Measurements from ENCODE around the gene GOPC.

GRCh38 chr6:117573006-117573680, 29.2 kb downstream of the GOPC start:
- TF ChIP-seq, protein P1, sequence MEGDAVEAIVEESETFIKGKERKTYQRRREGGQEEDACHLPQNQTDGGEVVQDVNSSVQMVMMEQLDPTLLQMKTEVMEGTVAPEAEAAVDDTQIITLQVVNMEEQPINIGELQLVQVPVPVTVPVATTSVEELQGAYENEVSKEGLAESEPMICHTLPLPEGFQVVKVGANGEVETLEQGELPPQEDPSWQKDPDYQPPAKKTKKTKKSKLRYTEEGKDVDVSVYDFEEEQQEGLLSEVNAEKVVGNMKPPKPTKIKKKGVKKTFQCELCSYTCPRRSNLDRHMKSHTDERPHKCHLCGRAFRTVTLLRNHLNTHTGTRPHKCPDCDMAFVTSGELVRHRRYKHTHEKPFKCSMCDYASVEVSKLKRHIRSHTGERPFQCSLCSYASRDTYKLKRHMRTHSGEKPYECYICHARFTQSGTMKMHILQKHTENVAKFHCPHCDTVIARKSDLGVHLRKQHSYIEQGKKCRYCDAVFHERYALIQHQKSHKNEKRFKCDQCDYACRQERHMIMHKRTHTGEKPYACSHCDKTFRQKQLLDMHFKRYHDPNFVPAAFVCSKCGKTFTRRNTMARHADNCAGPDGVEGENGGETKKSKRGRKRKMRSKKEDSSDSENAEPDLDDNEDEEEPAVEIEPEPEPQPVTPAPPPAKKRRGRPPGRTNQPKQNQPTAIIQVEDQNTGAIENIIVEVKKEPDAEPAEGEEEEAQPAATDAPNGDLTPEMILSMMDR (IDR thresholded peaks at IDR 0.05; ENCODE audit: low read depth, low read length): no peak
- TF ChIP-seq EZH2phosphoT487 (IDR thresholded peaks at IDR 0.05; ENCODE audit: low read depth): no peak

Measured in OCI-LY3 (cell line).